MCF 10A (cell line): Measurements from ENCODE around the gene RERE. TPM values are rescaled to one million over a fixed set of nuclear protein-coding genes. Genes with fewer than 3 reads are reported as not detected.
A peak's percentile ranks its signal among the peaks of the same experiment; 100 is the strongest.

Experiments
- BruUV-seq: library from RNA; stranded (reverse); fragments of 400-500 nt; replicated peaks from 2 replicates; lab custom pipeline; 2021; lab: Mats Ljungman, UMichigan
- CTCF ChIA-PET: fragments of 300-600 bp; sonication (Branson Sonifier 250); formaldehyde crosslinking; extraction: SDS; loops from one replicate; lab custom pipeline; 2021; ENCODE audit warnings: antibody characterized with exemption, inconsistent platforms; lab: Yijun Ruan, JAX
- POLR2A ChIA-PET: fragments of 300-600, 350-650 bp; sonication (Branson Sonifier 250); formaldehyde crosslinking; extraction: SDS; loops from one replicate; lab custom pipeline; 2020; ENCODE audit warnings: antibody characterized with exemption, inconsistent platforms; lab: Yijun Ruan, JAX
- DNase-seq: peaks from one replicate; pipeline ENCODE4 v3.0.0-alpha.2; 2018; ENCODE audit not compliant: unreplicated experiment
- H3K27ac Mint-ChIP-seq: one replicate; pipeline ENCODE4 v1.8.0; 2022; ENCODE audit warnings: mild to moderate bottlenecking, low read depth, mixed read lengths; ENCODE audit not compliant: unreplicated experiment
- H3K27me3 Mint-ChIP-seq: one replicate; pipeline ENCODE4 v1.8.0; 2022; ENCODE audit warnings: mixed read lengths; ENCODE audit not compliant: insufficient read depth, unreplicated experiment
- H3K36me3 Mint-ChIP-seq: one replicate; pipeline ENCODE4 v1.8.0; 2022; ENCODE audit warnings: mild to moderate bottlenecking, moderate library complexity, mixed read lengths; ENCODE audit not compliant: insufficient read depth, unreplicated experiment
- H3K4me1 Mint-ChIP-seq: one replicate; pipeline ENCODE4 v1.8.0; 2022; ENCODE audit warnings: mixed read lengths; ENCODE audit not compliant: insufficient read depth, unreplicated experiment
- H3K4me3 Mint-ChIP-seq: one replicate; pipeline ENCODE4 v1.8.0; 2022; ENCODE audit warnings: mild to moderate bottlenecking, moderate library complexity, mixed read lengths; ENCODE audit not compliant: unreplicated experiment
- H3K9me3 Mint-ChIP-seq: one replicate; pipeline ENCODE4 v1.8.0; 2022; ENCODE audit warnings: mixed read lengths; ENCODE audit not compliant: unreplicated experiment
- intact Hi-C: fragments of 100-400 bp; cut with micrococcal nuclease; formaldehyde crosslinking; loops from 2 replicates; pipeline ENCODE4 v1.14.1; 2022
- total RNA-seq: library from RNA; stranded (reverse); gene quantifications from 2 replicates; pipeline ENCODE4 v1.2.3, GENCODE V29; 2022
- TF ChIP-seq, protein P1 (sequence below): fragments of 200-600 bp; IDR thresholded peaks from one replicate; pipeline ENCODE4 v1.8.0; 2022; ENCODE audit warnings: antibody characterized with exemption, mild to moderate bottlenecking; ENCODE audit not compliant: unreplicated experiment

The RERE gene
- total RNA-seq, 1 experiment from 2014 or later = 48.4 TPM

- TF ChIP-seq, protein P1, sequence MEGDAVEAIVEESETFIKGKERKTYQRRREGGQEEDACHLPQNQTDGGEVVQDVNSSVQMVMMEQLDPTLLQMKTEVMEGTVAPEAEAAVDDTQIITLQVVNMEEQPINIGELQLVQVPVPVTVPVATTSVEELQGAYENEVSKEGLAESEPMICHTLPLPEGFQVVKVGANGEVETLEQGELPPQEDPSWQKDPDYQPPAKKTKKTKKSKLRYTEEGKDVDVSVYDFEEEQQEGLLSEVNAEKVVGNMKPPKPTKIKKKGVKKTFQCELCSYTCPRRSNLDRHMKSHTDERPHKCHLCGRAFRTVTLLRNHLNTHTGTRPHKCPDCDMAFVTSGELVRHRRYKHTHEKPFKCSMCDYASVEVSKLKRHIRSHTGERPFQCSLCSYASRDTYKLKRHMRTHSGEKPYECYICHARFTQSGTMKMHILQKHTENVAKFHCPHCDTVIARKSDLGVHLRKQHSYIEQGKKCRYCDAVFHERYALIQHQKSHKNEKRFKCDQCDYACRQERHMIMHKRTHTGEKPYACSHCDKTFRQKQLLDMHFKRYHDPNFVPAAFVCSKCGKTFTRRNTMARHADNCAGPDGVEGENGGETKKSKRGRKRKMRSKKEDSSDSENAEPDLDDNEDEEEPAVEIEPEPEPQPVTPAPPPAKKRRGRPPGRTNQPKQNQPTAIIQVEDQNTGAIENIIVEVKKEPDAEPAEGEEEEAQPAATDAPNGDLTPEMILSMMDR = no peak
- Mint-ChIP-seq H3K27me3 (no peaks in the 10 kb centered on the region), H3K4me1 (peaks cover under 1% of the 10 kb centered on the region), H3K27ac (no peak overlapping the region), H3K9me3 (no peaks in the 10 kb centered on the region), H3K36me3 (peaks cover 20% of the 10 kb centered on the region), H3K4me3 (no peak overlapping the region)
- no TSS peak for BruUV-seq
- DNase-seq = no peak
- ChIA-PET POLR2A (no interaction called here), CTCF (interaction anchor here (1.5 kb wide), 1 partner anchor 70 kb away, joined by 3 read pairs; no protein-coding TSS in a partner anchor)
- intact Hi-C loops = no loop called here
These were observed 185.3 kb downstream of the RERE start for GRCh38 chr1:8632102-8632501.

- no peak overlapping the region for H3K4me3 Mint-ChIP-seq
- H3K27me3 Mint-ChIP-seq = no peaks in the 10 kb centered on the region
- TF ChIP-seq, protein P1 = no peak
- no peak for DNase-seq
- no peak overlapping the region for H3K27ac Mint-ChIP-seq
- intact Hi-C loops = no loop called here
- POLR2A ChIA-PET = no interaction called here
- H3K4me1 Mint-ChIP-seq = peaks cover 10% of the 10 kb centered on the region
- no TSS peak for BruUV-seq
- peaks cover 20% of the 10 kb centered on the region for H3K36me3 Mint-ChIP-seq
- CTCF ChIA-PET = interaction anchor here (1.5 kb wide), 1 partner anchor 70 kb away, joined by 3 read pairs; no protein-coding TSS in a partner anchor
- no peaks in the 10 kb centered on the region for H3K9me3 Mint-ChIP-seq
These were observed 186.3 kb downstream of the RERE start for GRCh38 chr1:8631163-8631562.

DNA sequence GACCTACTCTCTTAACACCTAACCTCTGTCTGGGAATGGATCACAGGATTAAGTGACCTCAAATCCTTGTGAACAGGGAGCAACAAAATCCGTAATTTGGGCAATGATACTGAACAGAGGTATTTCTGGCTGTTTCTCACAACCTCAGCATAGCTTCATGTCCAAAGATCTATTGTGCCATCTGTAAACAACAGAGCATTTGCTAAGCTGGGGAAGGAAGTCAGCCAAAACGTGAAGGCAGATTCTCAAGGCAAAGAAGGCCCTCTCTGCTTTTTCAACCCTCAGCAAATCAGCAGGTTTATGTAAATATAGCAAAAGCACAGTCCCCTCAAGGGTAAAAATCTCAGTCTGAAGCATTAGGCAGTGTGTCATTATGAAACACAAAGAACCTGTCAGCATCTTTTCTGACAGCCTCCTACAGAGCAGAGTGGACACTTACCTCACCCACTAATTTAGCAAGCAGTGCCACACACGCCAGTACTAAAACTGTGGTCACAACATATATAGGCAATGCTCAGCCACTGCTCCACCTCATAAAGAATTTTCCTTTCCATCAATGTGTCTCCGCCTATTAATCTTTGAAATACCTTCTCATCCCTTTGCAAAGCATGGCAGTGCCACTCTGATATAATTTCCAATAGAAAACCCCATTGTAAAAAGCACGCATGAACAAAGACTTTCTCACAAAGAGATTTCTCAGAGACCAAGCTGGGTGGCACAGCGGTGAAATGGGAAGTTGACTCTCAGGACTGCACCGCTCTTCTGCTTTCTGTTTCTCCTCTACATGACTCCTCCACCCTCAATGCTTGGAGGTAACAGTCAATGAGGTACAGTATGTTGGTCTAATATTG, 188.0 kb downstream of the RERE start:
- ChIA-PET CTCF (no interaction called here), POLR2A (interaction anchor here (0.7 to 1.1 kb wide), 2 partner anchors 23 to 1314 kb away, joined by 3 to 5 read pairs; no protein-coding TSS in a partner anchor)
- no peak overlapping the region for H3K27ac Mint-ChIP-seq
- no peak overlapping the region for H3K4me3 Mint-ChIP-seq
- H3K36me3 Mint-ChIP-seq = peaks cover 21% of the 10 kb centered on the region
- no peaks in the 10 kb centered on the region for H3K27me3 Mint-ChIP-seq
- intact Hi-C loops = no loop called here
- TF ChIP-seq, protein P1 = no peak
- BruUV-seq = no TSS peak
- peak; percentile 4 for DNase-seq
- peaks cover 13% of the 10 kb centered on the region for H3K4me1 Mint-ChIP-seq
- no peaks in the 10 kb centered on the region for H3K9me3 Mint-ChIP-seq

DNA sequence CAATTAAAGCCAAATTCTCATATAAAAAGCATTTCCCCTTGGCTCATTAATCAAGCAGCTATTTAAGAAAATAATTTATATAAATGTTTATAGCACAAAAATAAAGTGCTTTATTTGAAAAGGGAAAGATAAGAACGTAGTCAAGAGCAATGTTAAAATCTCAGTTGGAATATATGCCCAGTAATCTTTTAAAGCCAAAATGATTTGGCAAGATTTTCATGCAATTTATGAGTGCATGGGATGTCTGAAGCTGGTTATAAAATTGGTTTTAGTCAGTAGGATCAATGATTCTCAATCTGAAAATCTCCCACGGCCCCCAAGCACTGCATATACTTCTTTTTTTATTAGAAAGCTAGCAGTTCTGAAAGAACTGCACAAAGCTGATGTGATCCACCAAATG, 188.8 kb downstream of the RERE start:
- Mint-ChIP-seq H3K36me3 (peaks cover 20% of the 10 kb centered on the region), H3K27ac (no peak overlapping the region), H3K4me1 (peaks cover 18% of the 10 kb centered on the region), H3K4me3 (no peak overlapping the region), H3K27me3 (no peaks in the 10 kb centered on the region), H3K9me3 (no peaks in the 10 kb centered on the region)
- no TSS peak for BruUV-seq
- POLR2A ChIA-PET = interaction anchor here (0.6 to 1.3 kb wide), 5 partner anchors 11 to 1399 kb away, joined by 3 to 5 read pairs (median 3); no protein-coding TSS in a partner anchor
- TF ChIP-seq, protein P1 = no peak
- intact Hi-C loops = no loop called here
- CTCF ChIA-PET = no interaction called here
- no peak for DNase-seq
